HCT116 (cell line): ENCODE results near the gene SAMD4A. TPM values are rescaled to one million over a fixed set of nuclear protein-coding genes. Genes with fewer than 3 reads are reported as not detected.

Experiments
- ATAC-seq: fragments of 200-7000 bp; cut with Tn5 transposase; 2 replicates; pipeline ENCODE4 v1.9.1; 2020; ENCODE audit warnings: mild to moderate bottlenecking, moderate library complexity
- BruUV-seq: library from RNA; stranded (reverse); fragments of 400-500 nt; replicated peaks from 2 replicates; lab custom pipeline; 2021; lab: Mats Ljungman, UMichigan
- CTCF ChIA-PET: fragments of 300-600 bp; sonication (Branson Sonifier 250); formaldehyde crosslinking; loops from one replicate; lab custom pipeline; 2021; ENCODE audit warnings: antibody characterized with exemption; lab: Charles Lee
- POLR2A ChIA-PET: fragments of 300-600, 350-600 bp; sonication (Branson Sonifier 250); formaldehyde crosslinking; loops from one replicate; lab custom pipeline; 2021; ENCODE audit warnings: antibody characterized with exemption; lab: Charles Lee
- RAD21 ChIA-PET, 2 experiments: fragments of 300-600 bp; sonication (Branson Sonifier 250); formaldehyde crosslinking; loops; one replicate each; lab custom pipeline; 2023; ENCODE audit warnings: low total read pairs in 2 of 2; ENCODE audit not compliant: uncharacterized antibody in 2 of 2, unreplicated experiment in 2 of 2, low non-redundant PET in 1 of 2; lab: Charles Lee
- DNase-seq: peaks from one replicate; pipeline ENCODE4 v3.0.0-alpha.2; 2010; ENCODE audit warnings: low read depth, low spot score
- H2AFZ ChIP-seq: fragments of 200-600 bp; shearing (Covaris generic), sonication (generic); 2 replicates; pipeline ENCODE4 v1.6.1; 2017; ENCODE audit warnings: low read depth, mixed run types, mixed read lengths, antibody characterized with exemption, low read length; ENCODE audit not compliant: poor library complexity, severe bottlenecking
- H3K27ac ChIP-seq: 2 replicates; pipeline ENCODE4 v1.5.1; 2012; ENCODE audit warnings: low read depth, low read length
- H3K27me3 ChIP-seq: fragments of 200-600 bp; sonication (generic); 2 replicates; pipeline ENCODE4 v1.6.1; 2016; ENCODE audit warnings: mixed run types, low read length, mixed read lengths; ENCODE audit not compliant: insufficient read depth
- H3K36me3 ChIP-seq, 2 experiments: fragments of 200-500 bp in 1 of 2; fragments of 200-600 bp in 1 of 2; sonication (Bioruptor generic) in 1 of 2; sonication (generic) in 1 of 2; 2 replicates each; pipeline versions ENCODE4 v1.5.1 to v1.6.1; 2014 to 2016; ENCODE audit warnings: low read length in 2 of 2, inconsistent platforms in 1 of 2, mixed read lengths in 1 of 2, mixed run types in 1 of 2; ENCODE audit not compliant: insufficient read depth in 2 of 2, control insufficient read depth in 1 of 2
- H3K4me1 ChIP-seq, 2 experiments: fragments of 200-600 bp in 1 of 2; sonication (generic) in 1 of 2; 2 replicates each; pipeline versions ENCODE4 v1.5.1 to v1.6.1; 2012 to 2017; ENCODE audit warnings: low read length in 2 of 2, inconsistent platforms in 1 of 2, mild to moderate bottlenecking in 1 of 2, mixed read lengths in 1 of 2, mixed run types in 1 of 2, moderate library complexity in 1 of 2; ENCODE audit not compliant: insufficient read depth in 2 of 2, control insufficient read depth in 1 of 2
- H3K4me2 ChIP-seq: fragments of 200-600 bp; sonication (generic); 2 replicates; pipeline ENCODE4 v1.6.1; 2017; ENCODE audit warnings: mixed run types, low read length, mixed read lengths
- H3K4me3 ChIP-seq, 2 experiments: fragments of 200-600 bp in 1 of 2; sonication (generic) in 1 of 2; replicated peaks in 1 of 2; 2 replicates each; pipeline ENCODE4 v1.5.1; 2011 to 2016; ENCODE audit warnings: low read length in 2 of 2, control low read depth in 1 of 2, low read depth in 1 of 2, mild to moderate bottlenecking in 1 of 2, mixed read lengths in 1 of 2, mixed run types in 1 of 2
- H3K79me2 ChIP-seq: fragments of 200-600 bp; sonication (generic); 2 replicates; pipeline ENCODE4 v1.6.1; 2017; ENCODE audit warnings: mild to moderate bottlenecking, mixed run types, low read length, moderate library complexity, mixed read lengths; ENCODE audit not compliant: insufficient read depth
- H3K9ac ChIP-seq: fragments of 200-600 bp; sonication (generic); 2 replicates; pipeline ENCODE4 v1.6.1; 2016; ENCODE audit warnings: low read length, mixed read lengths
- H3K9me2 ChIP-seq: fragments of 200-600 bp; sonication (generic), shearing (Covaris generic); 2 replicates; pipeline ENCODE4 v1.6.1; 2017; ENCODE audit warnings: mixed run types, mild to moderate bottlenecking, moderate library complexity; ENCODE audit not compliant: insufficient read depth
- H3K9me3 ChIP-seq, 2 experiments: fragments of 200-500 bp in 1 of 2; fragments of 200-600 bp in 1 of 2; sonication (Bioruptor generic) in 1 of 2; sonication (generic) in 1 of 2; 2 replicates each; pipeline ENCODE4 v1.6.1; 2014 to 2017; ENCODE audit warnings: low read length in 2 of 2, mixed read lengths in 2 of 2, inconsistent platforms in 1 of 2, low read depth in 1 of 2, mild to moderate bottlenecking in 1 of 2, mixed run types in 1 of 2, moderate library complexity in 1 of 2; ENCODE audit not compliant: control insufficient read depth in 1 of 2, insufficient read depth in 1 of 2
- H4K20me1 ChIP-seq: fragments of 200-600 bp; sonication (generic), shearing (Covaris generic); 2 replicates; pipeline ENCODE4 v1.6.1; 2017; ENCODE audit warnings: mixed run types, mild to moderate bottlenecking, moderate library complexity; ENCODE audit not compliant: insufficient read depth
- CBX3 ChIP-seq: IDR thresholded peaks from 2 replicates; pipeline ENCODE4 v1.6.1; 2012; ENCODE audit warnings: low read depth
- CEBPB ChIP-seq: IDR thresholded peaks from 2 replicates; pipeline ENCODE4 v1.6.1; 2012; ENCODE audit warnings: low read depth
- CTCF ChIP-seq, 3 experiments: fragments of 200-600 bp in 1 of 3; sonication (generic) in 1 of 3; IDR thresholded peaks in 2 of 3; conservative IDR thresholded peaks in 1 of 3; 2 replicates each; pipeline ENCODE4 v1.5.1; 2012 to 2017; ENCODE audit warnings: low read depth in 2 of 3, low read length in 2 of 3, antibody characterized with exemption in 1 of 3, borderline replicate concordance in 1 of 3, control low read depth in 1 of 3, mild to moderate bottlenecking in 1 of 3, mixed read lengths in 1 of 3, mixed run types in 1 of 3, moderate library complexity in 1 of 3; ENCODE audit not compliant: insufficient read depth in 1 of 3
- EGR1 ChIP-seq: IDR thresholded peaks from 2 replicates; pipeline ENCODE4 v1.6.1; 2012; ENCODE audit warnings: low read depth
- ELF1 ChIP-seq: IDR thresholded peaks from 2 replicates; pipeline ENCODE4 v1.6.1; 2012; ENCODE audit warnings: low read depth, borderline replicate concordance
- EZH2phosphoT487 ChIP-seq: fragments of 200-600 bp; IDR thresholded peaks from 2 replicates; pipeline ENCODE4 v1.6.1; 2018; ENCODE audit warnings: antibody characterized with exemption, borderline replicate concordance
- MAX ChIP-seq: IDR thresholded peaks from 2 replicates; pipeline ENCODE4 v1.6.1; 2012
- POLR2A ChIP-seq: IDR thresholded peaks from 2 replicates; pipeline ENCODE4 v1.7.0; 2011; ENCODE audit warnings: borderline replicate concordance; ENCODE audit not compliant: insufficient read depth, insufficient read length; ENCODE audit errors: extremely low read depth
- POLR2AphosphoS5 ChIP-seq: IDR thresholded peaks from 2 replicates; pipeline ENCODE4 v1.6.1; 2011; ENCODE audit warnings: mild to moderate bottlenecking, low read depth, low read length, moderate library complexity
- RAD21 ChIP-seq: IDR thresholded peaks from 2 replicates; pipeline ENCODE4 v1.6.1; 2012; ENCODE audit warnings: low read depth, mild to moderate bottlenecking
- REST ChIP-seq: IDR thresholded peaks from 2 replicates; pipeline ENCODE4 v1.6.1; 2012; ENCODE audit warnings: low read depth
- SIN3A ChIP-seq: IDR thresholded peaks from 2 replicates; pipeline ENCODE4 v1.6.1; 2012; ENCODE audit warnings: low read depth
- SRF ChIP-seq: IDR thresholded peaks from 2 replicates; pipeline ENCODE4 v1.6.1; 2012; ENCODE audit warnings: low read depth
- TCF7L2 ChIP-seq: IDR thresholded peaks from 2 replicates; pipeline ENCODE4 v1.7.0; 2011; ENCODE audit warnings: borderline replicate concordance, inconsistent platforms; ENCODE audit not compliant: insufficient read depth, insufficient read length; ENCODE audit errors: extremely low read depth
- ZBTB33 ChIP-seq: IDR thresholded peaks from 2 replicates; pipeline ENCODE4 v1.6.1; 2011; ENCODE audit warnings: mild to moderate bottlenecking, low read length, moderate library complexity; ENCODE audit not compliant: insufficient replicate concordance; ENCODE audit errors: extremely low read depth
- ZFX ChIP-seq: fragments of 450-650 bp; IDR thresholded peaks from 2 replicates; pipeline ENCODE4 v1.6.1; 2017
- ZNF274 ChIP-seq: fragments of 200-500 bp; sonication (Bioruptor generic); IDR thresholded peaks from 2 replicates; pipeline ENCODE4 v1.6.1; 2014; ENCODE audit warnings: mild to moderate bottlenecking, low read depth, low read length, inconsistent platforms
- intact Hi-C: fragments of 100-400 bp; cut with micrococcal nuclease; formaldehyde crosslinking; loops from 2 replicates; pipeline ENCODE4 v1.10.0; 2022
- total RNA-seq: library from RNA; stranded (reverse); gene quantifications from one replicate; pipeline ENCODE4 v1.2.1, GENCODE V29; 2021; ENCODE audit not compliant: unreplicated experiment

Gene SAMD4A
- total RNA-seq, 1 experiment from 2014 or later = 9.0 TPM

GRCh38 chr14:54773171-54774006 is 206.5 kb downstream of the SAMD4A start:
- POLR2A ChIA-PET = interaction anchor here (0.7 to 2.2 kb wide), 2 partner anchors 13 to 208 kb away, joined by 3 to 24 read pairs; partner anchors contain the start of gene SAMD4A
- Histone ChIP-seq H4K20me1 (no peaks in the 10 kb centered on the region), H3K27ac (peak overlapping the region; percentile 77), H3K9ac (peak overlapping the region; percentile 63), H3K27me3 (no peaks in the 10 kb centered on the region), H3K79me2 (no peaks in the 10 kb centered on the region), H3K36me3 (0 out of 4 replicates have a peak, but pooled peaks cover 0 to 4% of the 10 kb centered on the region in 2 experiments), H3K9me3 (no peaks in the 10 kb centered on the region), H3K4me3 (peak overlapping the region; percentile 15 to 40), H3K4me1 (peaks cover 20 to 29% of the 10 kb centered on the region in 2 experiments), H2AFZ (peak overlapping the region; percentile 24), H3K4me2 (peak overlapping the region; percentile 78), H3K9me2 (no peaks in the 10 kb centered on the region)
- intact Hi-C loops = loop anchor here (1.0 to 5.0 kb wide), 6 partner anchors 81 to 407 kb away; partner anchors contain the start of genes CGRRF1, CNIH1 and GMFB
- RAD21 ChIA-PET = interaction anchor here (0.8 to 2.2 kb wide), 5 partner anchors 207 to 264 kb away, joined by 3 to 16 read pairs (median 6); partner anchors contain the start of genes CGRRF1 (in 1 of the 2) and SAMD4A (in 1 of the 2)
- peak; percentile 98 for DNase-seq
- peak; percentile 87 for ATAC-seq
- BruUV-seq = no TSS peak
- CTCF ChIA-PET = interaction anchor here (0.6 to 5.3 kb wide), 25 partner anchors 9 to 444 kb away, joined by 3 to 131 read pairs (median 3); partner anchors contain the start of genes CGRRF1 and SAMD4A
- no peak for TF ChIP-seq ZFX
- TF ChIP-seq TCF7L2 = peak; percentile 67
- no peak; the same call in none of the 2 replicates for TF ChIP-seq CBX3
- TF ChIP-seq SIN3A = peak; percentile 94
- TF ChIP-seq MAX = peak; percentile 86
- TF ChIP-seq SRF = peak; percentile 54
- no peak for TF ChIP-seq EZH2phosphoT487
- no peak; the same call in 1 of the 2 replicates for TF ChIP-seq ELF1
- TF ChIP-seq POLR2A = no peak
- peak; percentile 50 to 92 (median 63); a peak in 5 of 6 replicates for TF ChIP-seq CTCF (IDR thresholded peaks at IDR 0.05 in 2 of 3, conservative IDR thresholded peaks at IDR 0.05 in 1 of 3; ENCODE audit: borderline replicate concordance in 1 of 3, insufficient read depth in 1 of 3, low read depth in 2 of 3, low read length in 2 of 3)
- no peak for TF ChIP-seq ZBTB33
- TF ChIP-seq POLR2AphosphoS5 = peak; percentile 41
- TF ChIP-seq CEBPB = peak; percentile 51; the same call in 1 of the 2 replicates
- peak; percentile 92 for TF ChIP-seq RAD21
- no peak for TF ChIP-seq REST
- no peak for TF ChIP-seq ZNF274
- TF ChIP-seq EGR1 = no peak
